ENCODE measurements around the gene CABLES1. TPM values are rescaled to one million over a fixed set of nuclear protein-coding genes. Genes with fewer than 3 reads are reported as not detected.
"Not testable (repeated sequence)": the region's sequence is repeated elsewhere in the genome, so short reads cannot be mapped to it uniquely, and the experiment has no call there.

CABLES1 gene
- polyA plus RNA-seq, 1 of the 3 experiments (the other 2 are of a cell fraction), result 2.2 TPM

GRCh38 chr18:23091017-23091993 lies 44.0 kb upstream of the CABLES1 start:
- H3K4me3 ChIP-seq (ENCODE audit: low read depth in 2 of 2, low read length in 1 of 2); H3K9me2 ChIP-seq; CTCF ChIA-PET; H4K20me1 ChIP-seq (ENCODE audit: insufficient read depth); H3K9me3 ChIP-seq; POLR2A ChIA-PET; DNase-seq; H3K36me3 ChIP-seq (replicated peaks in 1 of 2; ENCODE audit: control insufficient read depth in 1 of 2, insufficient read depth in 2 of 2, low read length in 1 of 2); H3K27me3 ChIP-seq (ENCODE audit: insufficient read depth); H3K9ac ChIP-seq; H3K79me2 ChIP-seq (ENCODE audit: insufficient read depth): not testable (repeated sequence)
- TF ChIP-seq TEAD4 (IDR thresholded peaks at IDR 0.05; ENCODE audit: borderline replicate concordance, insufficient read depth), result 0 out of 2 replicates have a peak, but pooled peaks have one; percentile 18
- TF ChIP-seq JUND (IDR thresholded peaks at IDR 0.05), result peak; percentile 55
- TF ChIP-seq PBX3 (IDR thresholded peaks at IDR 0.05), result peak; percentile 82
- TF ChIP-seq EP300 (IDR thresholded peaks at IDR 0.05; ENCODE audit: borderline replicate concordance in 1 of 2, low read depth in 1 of 2, low read length in 1 of 2), result peak; percentile 18 to 36; a peak in 1 of 4 replicates
- 0 out of 2 replicates have a peak, but pooled peaks have one; percentile 6 for TF ChIP-seq FOSL2 (IDR thresholded peaks at IDR 0.05; ENCODE audit: borderline replicate concordance, low read depth)
- peak; percentile 58 for TF ChIP-seq TCF12 (IDR thresholded peaks at IDR 0.05)
- Histone ChIP-seq H3K4me1 (ENCODE audit: control insufficient read depth in 1 of 2, insufficient read depth in 2 of 2, low read depth in 1 of 2, low read length in 1 of 2) (peaks cover 5 to 16% of the 10 kb centered on the region in 2 experiments; a peak in 3 of 4 replicates), H3F3A (replicated peaks; ENCODE audit: insufficient read depth) (peaks cover 10% of the 10 kb centered on the region), H3K4me2 (peak overlapping the region; percentile 13; the same call in 1 of the 2 replicates), H3K27ac (ENCODE audit: low read depth in 2 of 2, low read length in 1 of 2) (peak overlapping the region in 1 of 2 experiments; percentile 66; a peak in 2 of 4 replicates), H2AFZ (ENCODE audit: low read depth) (peak overlapping the region; percentile 16)
- WGBS (ENCODE audit: low lambda C conversion rate), result 78% methylated on average over 8 of the region's 8 CpGs

GRCh38 chr18:23092121-23092520 lies 43.2 kb upstream of the CABLES1 start:
- no peak for DNase-seq
- Histone ChIP-seq H4K20me1 (ENCODE audit: insufficient read depth) (no peaks in the 10 kb centered on the region), H3K27ac (ENCODE audit: low read depth in 2 of 2, low read length in 1 of 2) (no peak overlapping the region; a peak in 2 of 4 replicates), H3F3A (replicated peaks; ENCODE audit: insufficient read depth) (peaks cover 8% of the 10 kb centered on the region), H3K27me3 (ENCODE audit: insufficient read depth) (no peaks in the 10 kb centered on the region), H3K9ac (no peak overlapping the region), H3K9me3 (no peaks in the 10 kb centered on the region), H3K4me1 (ENCODE audit: control insufficient read depth in 1 of 2, insufficient read depth in 2 of 2, low read depth in 1 of 2, low read length in 1 of 2) (peaks cover 0 to 15% of the 10 kb centered on the region in 2 experiments; a peak in 3 of 4 replicates), H3K4me2 (no peak overlapping the region), H3K4me3 (ENCODE audit: low read depth in 2 of 2, low read length in 1 of 2) (no peak overlapping the region), H3K36me3 (replicated peaks in 1 of 2; ENCODE audit: control insufficient read depth in 1 of 2, insufficient read depth in 2 of 2, low read length in 1 of 2) (no peaks in the 10 kb centered on the region), H2AFZ (ENCODE audit: low read depth) (no peak overlapping the region), H3K79me2 (ENCODE audit: insufficient read depth) (no peaks in the 10 kb centered on the region), H3K9me2 (no peaks in the 10 kb centered on the region)
- 93% methylated on average over 8 of the region's 9 CpGs for WGBS (ENCODE audit: low lambda C conversion rate)
- ChIA-PET CTCF (no interaction called here), POLR2A (no interaction called here)
- TF ChIP-seq POLR2AphosphoS5 (IDR thresholded peaks at IDR 0.05; ENCODE audit: low read depth, low read length), result no peak
- TF ChIP-seq RXRA (IDR thresholded peaks at IDR 0.05; ENCODE audit: borderline replicate concordance, low read depth), result no peak
- TF ChIP-seq NFIC (IDR thresholded peaks at IDR 0.05; ENCODE audit: borderline replicate concordance), result no peak
- no peak for TF ChIP-seq YY1 (IDR thresholded peaks at IDR 0.05; ENCODE audit: low read depth)
- no peak for TF ChIP-seq IRF3 (IDR thresholded peaks at IDR 0.05; ENCODE audit: low read depth, low read length)
- TF ChIP-seq MAX (IDR thresholded peaks at IDR 0.05; ENCODE audit: low read depth), result no peak
- TF ChIP-seq CTCF (IDR thresholded peaks at IDR 0.05), result no peak
- TF ChIP-seq RAD21 (IDR thresholded peaks at IDR 0.05; ENCODE audit: low read length), result no peak

GRCh38 chr18:23093130-23093529 lies 42.2 kb upstream of the CABLES1 start:
- H3K27me3 ChIP-seq (ENCODE audit: insufficient read depth); H3F3A ChIP-seq (replicated peaks; ENCODE audit: insufficient read depth); H4K20me1 ChIP-seq (ENCODE audit: insufficient read depth); DNase-seq; H3K27ac ChIP-seq (ENCODE audit: low read depth in 2 of 2, low read length in 1 of 2); H3K4me2 ChIP-seq; H3K9me3 ChIP-seq; H3K4me3 ChIP-seq (ENCODE audit: low read depth in 2 of 2, low read length in 1 of 2); H3K9me2 ChIP-seq; H2AFZ ChIP-seq (ENCODE audit: low read depth); CTCF ChIA-PET; H3K9ac ChIP-seq; H3K36me3 ChIP-seq (replicated peaks in 1 of 2; ENCODE audit: control insufficient read depth in 1 of 2, insufficient read depth in 2 of 2, low read length in 1 of 2); H3K79me2 ChIP-seq (ENCODE audit: insufficient read depth); POLR2A ChIA-PET: not testable (repeated sequence)
- WGBS (ENCODE audit: low lambda C conversion rate), result 89% methylated on average over 10 of the region's 10 CpGs
- H3K4me1 ChIP-seq (ENCODE audit: control insufficient read depth in 1 of 2, insufficient read depth in 2 of 2, low read depth in 1 of 2, low read length in 1 of 2), result peaks cover 0 to 13% of the 10 kb centered on the region in 2 experiments; a peak in 2 of 4 replicates
